ENCODE measurements around the gene KRTAP2-1. TPM values are rescaled to one million over a fixed set of nuclear protein-coding genes. Genes with fewer than 3 reads are reported as not detected.

KRTAP2-1 gene
- total and polyA plus RNA-seq, 10 donors, result not detected

Small RNAs within 50 kb of the gene (small RNA-seq; reads per million reads assigned to genes)
- 0 reads per million in 4 donors for gene KRTAP3-4P

Other genes starting within 250 kb of the KRTAP2-1 start
Only the 30 nearest of the 37 such genes appear.
- gene KRT12, start 180.1 kb downstream of the KRTAP2-1 start, total RNA-seq, result not detected
- not detected for gene KRT12, start 180.1 kb downstream of the KRTAP2-1 start, polyA plus RNA-seq
- gene KRT20, start 162.1 kb downstream of the KRTAP2-1 start, total RNA-seq, result not detected
- under 1 TPM in 2 of 3 donors, not detected in 1; 0.07 to 0.45 TPM for gene KRT20, start 162.1 kb downstream of the KRTAP2-1 start, polyA plus RNA-seq
- gene KRT23, start 109.7 kb downstream of the KRTAP2-1 start, total RNA-seq, result 10 to 100 TPM in 1 of 7 donors, 1 to 10 TPM in 6; 1.5 to 21.7 (median 6.3) TPM
- gene KRT23, start 109.7 kb downstream of the KRTAP2-1 start, polyA plus RNA-seq, result 1 to 10 TPM in 1 of 3 donors, under 1 TPM in 2; 0.03 to 1.2 (median 0.70) TPM
- gene KRT39, start 80.4 kb downstream of the KRTAP2-1 start, total RNA-seq, result not detected
- gene KRT39, start 80.4 kb downstream of the KRTAP2-1 start, polyA plus RNA-seq, result not detected
- gene KRT40, start 63.0 kb downstream of the KRTAP2-1 start, total RNA-seq, result not detected
- not detected for gene KRT40, start 63.0 kb downstream of the KRTAP2-1 start, polyA plus RNA-seq
- gene KRTAP3-3, start 53.2 kb downstream of the KRTAP2-1 start, total RNA-seq, result not detected
- gene KRTAP3-3, start 53.2 kb downstream of the KRTAP2-1 start, polyA plus RNA-seq, result not detected
- gene KRTAP3-2, start 47.4 kb downstream of the KRTAP2-1 start, total RNA-seq, result not detected
- not detected for gene KRTAP3-2, start 47.4 kb downstream of the KRTAP2-1 start, polyA plus RNA-seq
- not detected for gene KRTAP3-1, start 38.2 kb downstream of the KRTAP2-1 start, total RNA-seq
- not detected for gene KRTAP3-1, start 38.2 kb downstream of the KRTAP2-1 start, polyA plus RNA-seq
- gene KRTAP1-5, start 20.1 kb downstream of the KRTAP2-1 start, total RNA-seq, result not detected
- gene KRTAP1-5, start 20.1 kb downstream of the KRTAP2-1 start, polyA plus RNA-seq, result not detected
- gene KRTAP1-4, start 17.1 kb downstream of the KRTAP2-1 start, total RNA-seq, result not detected
- gene KRTAP1-4, start 17.1 kb downstream of the KRTAP2-1 start, polyA plus RNA-seq, result not detected
- not detected for gene KRTAP1-3, start 12.4 kb downstream of the KRTAP2-1 start, total RNA-seq
- gene KRTAP1-3, start 12.4 kb downstream of the KRTAP2-1 start, polyA plus RNA-seq, result not detected
- gene KRTAP1-1, start 5.9 kb downstream of the KRTAP2-1 start, total RNA-seq, result not detected
- gene KRTAP1-1, start 5.9 kb downstream of the KRTAP2-1 start, polyA plus RNA-seq, result not detected
- not detected for gene KRTAP2-2, start 7.9 kb upstream of the KRTAP2-1 start, total RNA-seq
- not detected for gene KRTAP2-2, start 7.9 kb upstream of the KRTAP2-1 start, polyA plus RNA-seq
- not detected for gene KRTAP2-3, start 12.8 kb upstream of the KRTAP2-1 start, total RNA-seq
- not detected for gene KRTAP2-3, start 12.8 kb upstream of the KRTAP2-1 start, polyA plus RNA-seq
- gene KRTAP2-4, start 18.6 kb upstream of the KRTAP2-1 start, total RNA-seq, result not detected
- not detected for gene KRTAP2-4, start 18.6 kb upstream of the KRTAP2-1 start, polyA plus RNA-seq
- gene KRTAP4-7, start 36.8 kb upstream of the KRTAP2-1 start, total RNA-seq, result not detected
- gene KRTAP4-7, start 36.8 kb upstream of the KRTAP2-1 start, polyA plus RNA-seq, result not detected
- not detected for gene KRTAP4-8, start 50.8 kb upstream of the KRTAP2-1 start, total RNA-seq
- not detected for gene KRTAP4-8, start 50.8 kb upstream of the KRTAP2-1 start, polyA plus RNA-seq
- gene KRTAP4-16, start 54.9 kb upstream of the KRTAP2-1 start, total RNA-seq, result not detected
- gene KRTAP4-16, start 54.9 kb upstream of the KRTAP2-1 start, polyA plus RNA-seq, result not detected
- gene KRTAP4-9, start 58.1 kb upstream of the KRTAP2-1 start, total RNA-seq, result not detected
- not detected for gene KRTAP4-9, start 58.1 kb upstream of the KRTAP2-1 start, polyA plus RNA-seq
- gene KRTAP4-11, start 71.1 kb upstream of the KRTAP2-1 start, total RNA-seq, result not detected
- not detected for gene KRTAP4-11, start 71.1 kb upstream of the KRTAP2-1 start, polyA plus RNA-seq
- gene KRTAP4-12, start 76.9 kb upstream of the KRTAP2-1 start, total RNA-seq, result not detected
- gene KRTAP4-12, start 76.9 kb upstream of the KRTAP2-1 start, polyA plus RNA-seq, result not detected
- gene KRTAP4-6, start 93.2 kb upstream of the KRTAP2-1 start, total RNA-seq, result not detected
- not detected for gene KRTAP4-6, start 93.2 kb upstream of the KRTAP2-1 start, polyA plus RNA-seq
- not detected for gene KRTAP4-5, start 102.5 kb upstream of the KRTAP2-1 start, total RNA-seq
- gene KRTAP4-5, start 102.5 kb upstream of the KRTAP2-1 start, polyA plus RNA-seq, result not detected
- gene KRTAP4-4, start 113.4 kb upstream of the KRTAP2-1 start, total RNA-seq, result not detected
- gene KRTAP4-4, start 113.4 kb upstream of the KRTAP2-1 start, polyA plus RNA-seq, result not detected
- gene KRTAP4-3, start 120.9 kb upstream of the KRTAP2-1 start, total RNA-seq, result not detected
- gene KRTAP4-3, start 120.9 kb upstream of the KRTAP2-1 start, polyA plus RNA-seq, result not detected
- gene KRTAP4-2, start 130.9 kb upstream of the KRTAP2-1 start, total RNA-seq, result not detected
- gene KRTAP4-2, start 130.9 kb upstream of the KRTAP2-1 start, polyA plus RNA-seq, result not detected
- not detected for gene KRTAP4-1, start 137.6 kb upstream of the KRTAP2-1 start, total RNA-seq
- gene KRTAP4-1, start 137.6 kb upstream of the KRTAP2-1 start, polyA plus RNA-seq, result not detected
- gene KRTAP9-1, start 142.6 kb upstream of the KRTAP2-1 start, total RNA-seq, result not detected
- gene KRTAP9-1, start 142.6 kb upstream of the KRTAP2-1 start, polyA plus RNA-seq, result not detected
- not detected for gene KRTAP9-2, start 179.3 kb upstream of the KRTAP2-1 start, total RNA-seq
- gene KRTAP9-2, start 179.3 kb upstream of the KRTAP2-1 start, polyA plus RNA-seq, result not detected
- not detected for gene KRTAP9-3, start 185.1 kb upstream of the KRTAP2-1 start, total RNA-seq
- gene KRTAP9-3, start 185.1 kb upstream of the KRTAP2-1 start, polyA plus RNA-seq, result not detected